Osteocyte (in vitro differentiated cells): Measurements from ENCODE around the gene R3HDM2. TPM values are rescaled to one million over a fixed set of nuclear protein-coding genes. Genes with fewer than 3 reads are reported as not detected.
A peak's percentile ranks its signal among the peaks of the same experiment; 100 is the strongest.

Source experiments
- DNase-seq: peaks from one replicate; pipeline ENCODE4 v3.0.0; 2021; ENCODE audit warnings: mixed read lengths; ENCODE audit not compliant: unreplicated experiment; ENCODE audit errors: extremely low spot score
- H3K27ac Mint-ChIP-seq: one replicate; pipeline ENCODE4 v1.8.0; 2021; ENCODE audit warnings: mild to moderate bottlenecking, mixed read lengths; ENCODE audit not compliant: unreplicated experiment
- H3K27me3 Mint-ChIP-seq: one replicate; pipeline ENCODE4 v1.8.0; 2021; ENCODE audit warnings: mixed read lengths; ENCODE audit not compliant: unreplicated experiment
- H3K36me3 Mint-ChIP-seq: one replicate; pipeline ENCODE4 v1.8.0; 2021; ENCODE audit warnings: mixed read lengths; ENCODE audit not compliant: unreplicated experiment
- H3K4me1 Mint-ChIP-seq: one replicate; pipeline ENCODE4 v1.8.0; 2021; ENCODE audit warnings: mixed read lengths; ENCODE audit not compliant: unreplicated experiment
- H3K4me3 Mint-ChIP-seq: one replicate; pipeline ENCODE4 v1.8.0; 2021; ENCODE audit warnings: mild to moderate bottlenecking, moderate library complexity, mixed read lengths; ENCODE audit not compliant: unreplicated experiment
- H3K9me3 Mint-ChIP-seq: one replicate; pipeline ENCODE4 v1.8.0; 2021; ENCODE audit warnings: mixed read lengths; ENCODE audit not compliant: unreplicated experiment
- total RNA-seq: library from RNA; stranded (reverse); gene quantifications from 2 replicates; pipeline ENCODE4 v1.2.1, GENCODE V29; 2021
- TF ChIP-seq, protein P1 (sequence below): fragments of 200-600 bp; sonication (generic); IDR thresholded peaks from 2 replicates; pipeline ENCODE4 v1.5.0; 2021; ENCODE audit warnings: antibody characterized with exemption, mild to moderate bottlenecking, moderate library complexity

The R3HDM2 gene
- total RNA-seq, 1 donor from 2014 or later, result 65.0 TPM

DNA sequence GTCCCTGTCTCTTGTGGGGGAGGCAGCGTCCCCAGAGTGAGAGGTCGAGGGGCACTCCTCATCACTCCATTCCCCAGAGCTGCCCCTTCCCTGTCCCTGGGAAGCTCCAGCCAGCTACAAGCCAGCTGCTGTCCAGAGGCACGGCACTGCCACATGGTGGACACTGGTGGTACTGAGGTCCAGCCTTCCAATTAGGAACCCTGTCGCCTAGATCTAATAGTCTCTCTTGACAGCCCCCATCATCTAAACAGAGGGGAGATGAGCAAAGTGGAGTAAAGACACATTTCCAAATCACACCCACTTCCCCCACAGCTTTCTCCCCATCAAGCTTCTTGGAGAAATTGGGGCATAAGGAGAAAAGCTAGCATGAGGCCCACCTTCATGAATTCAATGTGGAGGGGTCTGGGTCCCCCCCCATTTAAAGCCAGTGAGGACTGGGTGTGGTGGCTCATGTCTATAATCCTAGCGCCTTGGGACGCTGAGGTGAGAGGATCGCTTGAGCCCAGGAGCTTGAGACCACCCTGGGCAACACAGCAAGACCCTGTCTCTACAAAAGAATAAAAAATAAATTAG is 22.2 kb upstream of the R3HDM2 start:
- H3K4me1 Mint-ChIP-seq, result peaks cover 30% of the 10 kb centered on the region
- H3K9me3 Mint-ChIP-seq, result no peaks in the 10 kb centered on the region
- H3K4me3 Mint-ChIP-seq, result no peak overlapping the region
- peak; percentile 92 for DNase-seq
- no peak overlapping the region for H3K27ac Mint-ChIP-seq
- H3K27me3 Mint-ChIP-seq, result no peaks in the 10 kb centered on the region
- TF ChIP-seq, protein P1, sequence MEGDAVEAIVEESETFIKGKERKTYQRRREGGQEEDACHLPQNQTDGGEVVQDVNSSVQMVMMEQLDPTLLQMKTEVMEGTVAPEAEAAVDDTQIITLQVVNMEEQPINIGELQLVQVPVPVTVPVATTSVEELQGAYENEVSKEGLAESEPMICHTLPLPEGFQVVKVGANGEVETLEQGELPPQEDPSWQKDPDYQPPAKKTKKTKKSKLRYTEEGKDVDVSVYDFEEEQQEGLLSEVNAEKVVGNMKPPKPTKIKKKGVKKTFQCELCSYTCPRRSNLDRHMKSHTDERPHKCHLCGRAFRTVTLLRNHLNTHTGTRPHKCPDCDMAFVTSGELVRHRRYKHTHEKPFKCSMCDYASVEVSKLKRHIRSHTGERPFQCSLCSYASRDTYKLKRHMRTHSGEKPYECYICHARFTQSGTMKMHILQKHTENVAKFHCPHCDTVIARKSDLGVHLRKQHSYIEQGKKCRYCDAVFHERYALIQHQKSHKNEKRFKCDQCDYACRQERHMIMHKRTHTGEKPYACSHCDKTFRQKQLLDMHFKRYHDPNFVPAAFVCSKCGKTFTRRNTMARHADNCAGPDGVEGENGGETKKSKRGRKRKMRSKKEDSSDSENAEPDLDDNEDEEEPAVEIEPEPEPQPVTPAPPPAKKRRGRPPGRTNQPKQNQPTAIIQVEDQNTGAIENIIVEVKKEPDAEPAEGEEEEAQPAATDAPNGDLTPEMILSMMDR, result peak; percentile 91
- H3K36me3 Mint-ChIP-seq, result no peaks in the 10 kb centered on the region

DNA sequence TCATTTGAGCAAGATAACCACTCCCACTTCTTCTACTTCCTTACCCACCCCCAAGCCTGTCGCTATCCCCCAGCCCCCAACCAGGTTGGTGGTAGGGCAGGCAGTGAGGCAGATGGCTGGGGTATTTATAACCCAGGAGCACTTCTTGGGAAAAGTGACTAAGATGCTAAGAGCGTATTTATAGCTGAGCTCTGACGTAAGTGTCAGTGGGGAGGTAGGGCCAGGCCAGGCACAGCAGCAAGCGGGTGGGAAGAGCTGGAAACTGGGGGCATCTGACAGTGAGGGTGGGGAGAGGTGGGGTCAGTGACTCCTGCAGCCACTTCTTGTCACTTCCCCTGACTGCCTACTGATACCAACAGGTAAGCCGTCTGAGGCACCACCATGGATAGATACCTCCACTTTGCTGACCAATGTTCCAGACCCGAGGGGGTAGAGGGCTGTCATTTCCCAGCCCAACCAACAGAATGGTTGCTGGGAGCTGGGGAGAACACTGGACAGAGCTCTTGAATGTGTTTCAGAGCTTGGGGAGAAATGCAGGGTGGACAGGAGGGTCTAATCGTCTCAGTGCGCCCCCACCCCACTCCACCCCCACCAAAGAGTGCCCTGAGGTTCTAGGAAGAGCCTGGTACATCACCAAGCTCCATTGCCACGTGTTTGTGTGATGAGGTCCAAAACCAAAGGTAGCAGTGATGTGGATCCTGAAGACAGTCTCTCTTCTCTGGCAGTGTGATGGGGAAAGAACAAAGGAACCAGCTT is 21.5 kb upstream of the R3HDM2 start:
- H3K4me1 Mint-ChIP-seq, result peaks cover 28% of the 10 kb centered on the region
- no peak overlapping the region for H3K4me3 Mint-ChIP-seq
- H3K27me3 Mint-ChIP-seq, result no peaks in the 10 kb centered on the region
- TF ChIP-seq, protein P1, result no peak
- DNase-seq, result no peak
- H3K27ac Mint-ChIP-seq, result no peak overlapping the region
- no peaks in the 10 kb centered on the region for H3K9me3 Mint-ChIP-seq
- H3K36me3 Mint-ChIP-seq, result no peaks in the 10 kb centered on the region

DNA sequence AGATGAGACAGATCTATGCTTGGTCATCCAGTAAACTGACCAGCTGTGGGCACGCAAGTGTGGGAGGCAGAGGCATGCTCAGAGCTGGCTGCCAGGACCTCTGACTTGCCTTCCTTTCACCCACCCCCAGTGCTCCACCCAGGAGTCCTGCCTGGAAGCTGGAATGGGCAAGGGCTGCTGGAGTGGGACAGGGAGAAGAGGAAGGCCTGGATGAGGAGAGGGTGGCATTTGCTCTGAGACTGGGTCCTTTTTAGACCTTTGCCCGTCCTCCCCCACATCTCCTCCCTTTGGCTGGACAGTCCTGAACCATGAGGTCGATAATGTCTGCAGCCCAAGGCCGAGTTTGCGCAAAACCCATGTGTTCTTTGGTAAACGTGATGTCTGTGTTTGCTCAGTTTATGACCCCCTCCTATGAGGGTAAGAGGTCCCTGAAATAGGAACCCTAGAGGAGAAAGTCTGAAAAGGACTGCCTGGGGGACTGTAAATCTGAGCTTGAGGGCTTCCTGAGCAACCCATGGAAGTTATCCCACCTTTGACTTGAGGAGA is 20.5 kb upstream of the R3HDM2 start:
- TF ChIP-seq, protein P1, result no peak
- no peaks in the 10 kb centered on the region for H3K27me3 Mint-ChIP-seq
- H3K4me3 Mint-ChIP-seq, result no peak overlapping the region
- no peaks in the 10 kb centered on the region for H3K9me3 Mint-ChIP-seq
- H3K27ac Mint-ChIP-seq, result no peak overlapping the region
- no peaks in the 10 kb centered on the region for H3K36me3 Mint-ChIP-seq
- DNase-seq, result no peak
- H3K4me1 Mint-ChIP-seq, result peaks cover 28% of the 10 kb centered on the region

DNA sequence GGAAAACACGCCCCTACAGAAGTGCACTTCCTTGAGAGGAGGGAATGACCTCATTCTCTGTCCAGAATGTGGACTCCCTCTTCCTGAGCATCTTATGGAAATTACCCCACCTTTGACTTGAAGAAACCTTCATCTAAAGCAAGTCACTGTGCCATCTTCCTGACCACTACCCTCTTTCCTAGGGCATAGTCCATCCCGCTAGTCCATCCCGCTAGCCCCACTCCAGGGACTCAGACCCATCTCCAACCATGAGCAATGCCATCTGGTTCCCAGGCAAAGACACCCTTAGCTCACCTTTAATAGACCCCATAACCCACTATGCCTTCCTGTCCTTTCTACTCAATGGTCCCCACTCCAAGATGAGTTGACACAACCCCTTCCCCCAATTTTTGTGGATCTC is 19.2 kb upstream of the R3HDM2 start:
- Mint-ChIP-seq H3K4me3 (no peak overlapping the region), H3K4me1 (peaks cover 17% of the 10 kb centered on the region), H3K27ac (no peak overlapping the region), H3K36me3 (no peaks in the 10 kb centered on the region), H3K9me3 (no peaks in the 10 kb centered on the region), H3K27me3 (no peaks in the 10 kb centered on the region)
- DNase-seq, result no peak
- TF ChIP-seq, protein P1, result no peak

DNA sequence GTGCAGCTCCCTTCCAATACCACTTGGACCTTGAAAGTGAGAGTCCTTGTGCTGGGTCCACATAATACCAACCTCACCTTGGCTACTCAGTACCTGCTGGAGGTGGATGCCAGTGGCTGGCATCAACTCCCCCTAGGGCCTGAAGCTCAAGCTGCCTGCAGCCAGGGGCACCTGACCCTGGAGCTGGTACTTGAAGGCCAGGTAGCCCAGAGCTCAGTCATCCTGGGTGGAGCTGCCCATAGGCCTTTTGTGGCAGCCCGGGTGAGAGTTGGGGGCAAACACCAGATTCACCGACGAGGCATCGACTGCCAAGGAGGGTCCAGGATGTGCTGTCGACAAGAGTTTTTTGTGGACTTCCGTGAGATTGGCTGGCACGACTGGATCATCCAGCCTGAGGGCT is 18.5 kb upstream of the R3HDM2 start:
- Mint-ChIP-seq H3K36me3 (no peaks in the 10 kb centered on the region), H3K4me1 (peaks cover 10% of the 10 kb centered on the region), H3K27me3 (no peaks in the 10 kb centered on the region), H3K9me3 (no peaks in the 10 kb centered on the region), H3K4me3 (no peak overlapping the region), H3K27ac (no peak overlapping the region)
- TF ChIP-seq, protein P1, result no peak
- DNase-seq, result no peak
